GM21619 (cell line): Measurements from ENCODE around the gene MPHOSPH9.
"Not testable (repeated sequence)": the region's sequence is repeated elsewhere in the genome, so short reads cannot be mapped to it uniquely, and the experiment has no call there.

Experiments used
- ATAC-seq: cut with Tn5 transposase; IDR thresholded peaks from one replicate; pipeline ENCODE4 v1.9.1; 2021; ENCODE audit not compliant: unreplicated experiment

MPHOSPH9 gene

DNA sequence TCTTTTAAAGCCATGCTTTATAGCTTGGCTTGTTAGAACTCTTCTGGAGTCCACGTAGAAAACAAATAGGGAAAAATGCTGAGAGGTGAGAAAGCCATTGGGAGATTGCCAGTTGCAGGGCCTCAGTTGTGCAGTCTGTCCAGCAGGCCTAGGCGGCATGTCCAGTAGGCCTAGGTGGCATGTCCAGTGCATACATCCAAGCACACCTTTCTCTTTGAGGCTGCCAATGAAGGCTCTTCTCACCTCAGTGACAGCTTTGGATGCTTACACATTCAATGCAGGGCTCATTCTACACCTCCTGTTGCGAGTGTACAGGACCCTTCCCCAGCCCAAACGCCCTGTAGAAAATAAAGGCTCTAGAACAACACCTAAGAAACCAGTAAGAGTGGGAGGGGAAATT is 25.7 kb upstream of the MPHOSPH9 start:
- ATAC-seq, result no peak

DNA sequence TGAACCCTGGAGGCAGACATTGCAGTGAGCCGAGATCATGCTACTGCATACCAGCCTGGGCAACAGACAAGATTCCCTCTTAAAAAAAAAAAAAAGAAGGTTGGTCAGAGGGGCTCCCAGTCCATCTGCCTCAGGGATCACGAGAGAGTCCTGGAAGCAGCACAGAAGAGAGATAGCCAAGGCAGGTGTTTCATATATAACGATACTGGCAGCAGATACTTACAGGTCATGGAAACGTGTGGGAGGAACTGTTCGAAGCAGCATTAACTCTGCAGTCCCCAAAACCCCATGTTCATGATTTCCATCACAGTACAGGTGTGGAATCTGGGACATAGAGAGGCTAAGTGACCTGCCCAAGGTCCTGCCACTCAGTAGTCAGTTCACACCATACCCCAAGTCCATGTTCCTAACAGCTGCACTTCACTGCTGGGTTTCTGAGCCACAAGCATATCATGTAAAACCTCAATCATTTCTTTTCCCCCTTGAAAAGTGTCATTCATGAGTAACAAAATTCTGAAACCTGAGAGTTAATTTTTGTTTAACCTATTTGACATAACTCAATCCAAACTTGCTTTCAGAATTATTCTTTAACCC is 22.0 kb upstream of the MPHOSPH9 start:
- no peak for ATAC-seq

DNA sequence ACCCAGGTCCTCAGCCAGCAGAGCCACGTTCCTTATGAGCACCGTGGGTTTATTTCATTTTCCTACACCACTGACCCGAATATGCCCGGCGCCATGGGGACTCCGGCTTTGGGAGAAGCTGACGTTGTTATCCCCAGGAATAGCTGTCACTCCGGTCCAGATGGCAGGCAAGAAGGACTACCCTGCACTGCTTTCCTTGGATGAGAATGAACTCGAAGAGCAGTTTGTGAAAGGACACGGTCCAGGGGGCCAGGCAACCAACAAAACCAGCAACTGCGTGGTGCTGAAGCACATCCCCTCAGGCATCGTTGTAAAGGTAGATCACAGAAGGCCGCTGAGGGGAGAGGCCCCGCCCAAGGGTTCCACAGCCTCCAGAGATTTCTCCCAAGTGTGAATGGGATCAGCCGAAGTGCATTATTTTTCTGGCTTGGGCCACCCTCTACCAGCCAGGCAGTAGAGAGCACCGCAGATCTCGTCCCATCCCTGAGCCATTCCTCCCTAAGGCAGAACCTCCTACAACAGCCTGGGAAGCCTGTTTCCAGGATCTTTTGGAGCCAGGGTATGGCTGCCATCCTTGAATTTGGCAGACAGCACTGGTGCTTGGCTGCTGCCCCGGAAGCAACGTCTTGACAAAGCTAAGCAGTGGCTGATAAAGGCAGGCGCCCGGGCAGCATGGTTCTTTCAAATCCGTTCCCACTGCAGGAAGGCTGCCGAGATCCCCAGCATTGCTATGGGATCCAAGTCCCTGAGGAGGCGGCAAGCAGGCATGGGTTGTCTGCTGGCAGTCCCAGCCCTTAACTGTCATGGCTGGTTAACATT is 20.9 kb upstream of the MPHOSPH9 start:
- no peak for ATAC-seq

DNA sequence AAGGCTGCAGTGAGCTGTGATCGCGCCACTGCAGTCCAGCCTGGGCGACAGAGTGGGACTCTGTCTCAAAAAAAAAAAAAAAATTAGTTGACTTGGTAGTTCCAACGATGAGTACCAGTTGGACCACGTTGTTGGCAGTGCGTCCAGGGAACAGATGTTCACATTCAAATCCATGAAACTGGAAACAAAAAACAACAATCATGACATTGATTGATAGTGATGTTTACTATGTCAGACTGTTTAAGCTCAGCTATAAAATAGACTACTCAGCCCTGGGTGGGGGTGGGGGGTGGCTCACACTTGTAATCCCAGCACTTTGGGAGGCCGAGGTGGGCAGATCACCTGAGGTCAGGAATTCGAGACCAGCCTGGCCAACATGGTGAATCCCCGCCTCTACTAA is 19.4 kb upstream of the MPHOSPH9 start:
- ATAC-seq, result not testable (repeated sequence)

DNA sequence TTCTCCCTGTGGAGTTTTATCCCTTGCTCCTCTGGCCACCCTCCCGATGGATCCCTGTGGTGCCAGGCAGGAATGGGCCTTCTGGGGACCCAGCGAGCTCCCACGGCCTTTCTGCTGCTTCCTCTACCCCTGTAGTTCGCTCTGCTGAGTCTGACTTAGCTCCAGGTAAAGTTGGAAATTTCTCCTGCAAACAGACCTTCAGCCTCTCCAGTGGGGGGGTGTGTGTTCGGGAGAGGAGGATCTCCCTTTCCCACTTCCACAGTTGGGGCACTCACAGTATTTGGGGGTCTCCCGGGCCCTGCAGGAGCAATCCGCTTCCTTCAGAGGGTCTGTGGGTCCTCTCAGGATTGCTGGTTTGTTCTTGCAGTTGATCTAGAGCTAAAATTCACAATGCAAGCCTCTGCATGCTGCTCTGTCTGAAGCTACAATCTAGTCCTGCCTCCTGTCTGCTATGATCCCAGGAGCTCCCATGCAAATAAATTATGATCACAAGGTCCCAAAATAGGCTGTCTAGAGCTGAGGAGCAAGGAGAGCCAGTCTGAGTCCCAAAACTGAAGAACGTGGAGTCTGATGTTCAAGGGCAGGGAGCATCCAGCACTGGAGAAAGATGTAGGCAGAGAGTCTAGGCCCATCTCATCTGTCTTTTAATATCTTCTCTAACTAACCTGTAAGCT is 18.6 kb upstream of the MPHOSPH9 start:
- ATAC-seq, result no peak

DNA sequence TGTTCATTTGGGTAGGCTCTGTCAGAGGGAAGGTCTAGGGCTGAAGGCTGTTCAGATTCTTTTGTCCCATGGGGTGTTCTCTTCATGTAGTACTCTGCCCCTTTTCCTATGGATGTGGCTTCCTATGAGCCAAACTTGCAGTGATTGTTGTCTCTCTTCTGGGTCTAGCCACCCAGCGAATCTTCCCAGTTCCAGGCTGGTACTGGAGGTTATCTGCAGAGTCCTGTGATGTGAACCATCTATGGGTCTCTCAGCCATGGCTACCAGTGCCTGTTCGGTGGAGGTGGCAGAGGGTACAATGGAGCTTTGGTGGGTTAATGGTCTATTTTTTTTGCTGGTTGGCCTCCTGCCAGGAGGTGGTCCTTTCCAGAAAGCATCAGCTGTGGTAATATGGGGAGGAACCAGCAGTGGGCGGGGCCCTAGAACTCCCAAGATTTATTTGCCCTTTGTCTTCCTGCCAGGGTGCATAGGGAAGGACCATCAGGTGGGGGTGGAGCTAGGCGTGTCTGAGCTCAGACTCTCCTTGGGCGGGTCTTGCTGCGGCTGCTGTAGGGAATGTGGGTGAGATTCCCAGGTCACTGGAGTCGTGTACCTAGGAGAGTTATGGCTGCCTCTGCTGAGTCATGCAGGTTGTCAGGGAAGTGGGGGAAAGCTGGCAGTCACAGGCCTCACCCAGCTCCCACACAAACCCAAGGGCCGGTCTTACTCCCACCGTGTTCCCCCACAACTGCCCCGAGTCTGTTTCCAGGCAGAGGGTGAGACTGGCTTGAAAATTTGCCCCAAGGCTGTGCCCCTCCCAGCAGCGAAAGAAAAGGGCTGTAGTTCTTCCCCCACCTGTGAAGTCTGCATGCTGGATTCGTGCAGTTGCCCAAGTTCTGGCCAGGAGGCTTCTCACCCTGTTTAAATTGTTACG is 17.8 kb upstream of the MPHOSPH9 start:
- ATAC-seq, result no peak

DNA sequence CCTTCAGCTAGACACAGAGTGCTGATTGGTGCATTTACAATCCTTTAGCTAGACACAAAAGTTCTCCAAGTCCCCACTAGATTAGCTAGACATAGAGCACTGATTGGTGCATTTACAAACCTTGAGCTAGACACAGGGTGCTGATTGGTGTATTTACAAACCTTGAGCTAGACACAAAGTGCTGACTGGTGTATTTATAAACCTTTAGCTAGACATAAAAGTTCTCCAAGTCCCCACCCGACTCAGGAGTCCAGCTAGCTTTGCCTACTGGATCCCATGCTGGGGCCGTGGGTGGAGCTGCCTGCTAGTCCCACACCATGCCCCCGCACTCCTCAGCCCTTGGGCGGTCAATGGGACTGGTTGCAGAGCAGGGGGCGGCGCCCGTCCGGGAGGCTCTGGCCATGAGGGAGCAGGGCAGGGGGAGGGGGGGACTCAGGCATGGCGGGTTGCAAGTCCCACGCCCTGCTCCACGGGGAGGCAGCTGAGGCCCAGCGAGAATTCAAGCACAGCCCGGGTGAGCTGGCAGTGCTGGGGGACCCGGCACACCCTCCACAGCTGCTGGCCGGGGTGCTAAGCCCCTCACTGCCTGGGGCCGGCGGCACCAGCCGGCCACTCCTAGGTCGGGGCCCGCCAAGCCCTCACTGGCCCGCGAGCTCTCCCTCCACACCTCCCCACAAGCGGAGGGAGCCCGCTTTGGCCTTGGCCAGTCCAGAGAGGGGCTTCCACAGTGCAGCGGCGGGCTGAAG is 16.2 kb upstream of the MPHOSPH9 start:
- ATAC-seq, result not testable (repeated sequence)

DNA sequence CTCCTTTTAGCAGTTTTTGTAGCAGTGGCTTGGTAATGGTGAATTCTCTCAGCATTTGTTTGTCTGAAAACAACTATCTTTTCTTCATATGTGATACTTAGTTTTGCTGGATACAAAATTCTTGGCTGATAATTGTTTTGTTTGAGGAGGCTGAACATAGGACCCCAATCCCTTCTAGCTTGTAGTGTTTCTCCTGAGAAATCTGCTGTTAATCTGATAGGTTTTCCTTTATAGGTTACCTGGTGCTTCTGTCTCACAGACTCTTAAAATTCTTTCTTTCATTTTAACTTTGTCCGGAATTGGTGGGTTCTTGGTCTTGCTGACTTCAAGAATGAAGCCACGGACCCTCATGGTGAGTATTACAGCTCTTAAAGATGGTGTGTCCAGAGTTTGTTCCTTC is 15.2 kb upstream of the MPHOSPH9 start:
- ATAC-seq, result not testable (repeated sequence)

DNA sequence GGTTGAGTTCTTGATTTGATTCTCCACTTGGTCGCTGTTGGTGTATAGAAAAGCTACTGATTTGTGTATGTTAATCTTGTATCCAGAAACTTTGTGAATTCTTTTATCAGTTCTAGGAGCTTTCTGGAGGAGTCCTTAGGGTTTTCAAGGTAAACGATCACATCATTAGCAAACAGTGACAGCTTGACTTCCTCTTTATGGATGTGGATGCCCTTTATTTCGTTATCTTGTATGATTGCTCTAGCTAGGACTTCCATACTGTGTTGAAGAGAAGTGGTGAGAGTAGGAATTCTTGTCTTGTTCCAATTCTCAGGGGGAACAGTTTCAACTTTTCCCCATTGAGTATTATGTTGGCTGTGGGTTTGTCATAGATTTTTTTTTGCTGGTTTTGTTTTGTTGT is 12.7 kb upstream of the MPHOSPH9 start:
- no peak for ATAC-seq

DNA sequence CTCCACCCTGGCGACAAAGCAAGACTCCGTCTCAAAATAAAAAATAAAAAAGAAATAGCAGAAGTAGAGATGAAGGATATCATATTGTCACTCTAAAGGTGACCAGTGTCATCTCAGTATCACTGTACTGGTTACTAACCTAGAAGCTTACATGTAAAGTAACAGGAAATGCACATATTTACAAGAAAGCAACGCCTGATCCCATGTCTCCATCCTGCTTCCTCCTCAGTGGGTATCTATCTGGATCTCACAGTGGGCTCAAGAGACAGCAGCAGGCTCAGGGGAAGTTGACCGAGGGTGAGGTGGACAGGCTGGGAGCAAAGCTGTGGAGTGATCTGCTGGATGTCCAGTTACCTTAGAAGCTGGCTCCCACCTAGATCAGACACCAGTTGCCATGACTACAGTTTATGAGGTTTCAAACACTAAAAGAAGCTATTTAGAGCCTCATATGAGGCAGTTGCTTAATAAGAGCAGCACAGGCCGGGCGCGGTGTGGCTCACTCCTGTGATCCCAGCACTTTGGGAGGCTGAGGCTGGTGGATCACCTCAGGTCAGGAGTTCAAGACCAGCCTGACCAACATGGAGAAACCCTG is 10.8 kb upstream of the MPHOSPH9 start:
- no peak for ATAC-seq

DNA sequence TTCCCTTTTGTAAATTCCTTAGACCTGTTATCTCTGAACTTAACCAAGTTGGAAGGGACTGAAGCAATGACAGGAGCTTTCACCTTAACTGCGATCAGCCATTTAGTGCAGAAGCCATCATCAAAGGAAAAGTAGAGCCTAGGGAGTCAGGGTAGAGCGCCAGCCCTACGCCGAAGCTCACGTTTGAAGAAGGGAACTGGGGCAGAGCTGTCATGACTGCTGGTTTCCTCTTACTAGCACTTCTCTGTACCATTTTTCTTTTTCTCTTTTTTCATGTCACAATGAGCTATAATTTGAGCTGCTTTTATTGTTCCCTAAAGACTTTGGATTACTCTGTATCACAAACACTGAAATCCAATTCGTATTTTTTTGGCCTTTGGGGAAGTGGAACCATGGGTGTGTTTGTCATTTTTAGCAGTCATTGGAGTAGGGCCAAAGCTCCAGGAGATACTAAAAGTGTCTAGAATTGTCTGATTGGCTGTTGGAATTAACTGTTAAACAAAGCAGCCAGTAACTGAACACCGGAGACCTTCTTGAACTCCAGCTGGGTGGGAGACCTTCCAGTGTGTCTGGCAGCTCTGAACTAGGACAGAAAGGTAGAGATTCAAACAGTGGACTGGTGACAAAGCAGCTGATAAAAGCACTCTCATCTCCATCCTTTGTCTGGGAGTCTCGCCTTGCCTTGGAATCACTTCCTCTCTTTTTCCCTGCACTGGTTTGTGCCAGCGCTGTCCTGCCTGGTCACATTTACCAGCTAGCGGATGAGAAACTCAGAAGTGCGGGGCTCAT is 9.4 kb upstream of the MPHOSPH9 start:
- ATAC-seq, result no peak

DNA sequence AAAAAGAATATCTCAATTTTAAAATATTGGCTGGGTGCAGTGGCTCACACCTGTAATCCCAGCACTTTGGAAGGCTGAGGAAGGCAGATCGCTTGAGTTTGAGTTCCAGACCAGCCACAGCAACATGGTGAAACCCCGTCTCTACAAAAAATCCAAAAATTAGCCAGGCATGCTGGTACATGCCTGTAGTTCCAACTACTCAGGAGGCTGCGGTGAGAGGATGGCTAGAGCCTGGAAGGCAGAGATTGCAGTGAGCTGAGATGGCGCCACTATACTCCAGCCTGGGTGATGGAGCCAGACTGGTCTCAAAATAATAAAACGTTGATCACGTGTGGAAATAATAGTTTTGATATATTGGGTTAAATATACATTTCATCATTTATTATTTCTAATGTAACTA is 6.0 kb upstream of the MPHOSPH9 start:
- no peak for ATAC-seq

DNA sequence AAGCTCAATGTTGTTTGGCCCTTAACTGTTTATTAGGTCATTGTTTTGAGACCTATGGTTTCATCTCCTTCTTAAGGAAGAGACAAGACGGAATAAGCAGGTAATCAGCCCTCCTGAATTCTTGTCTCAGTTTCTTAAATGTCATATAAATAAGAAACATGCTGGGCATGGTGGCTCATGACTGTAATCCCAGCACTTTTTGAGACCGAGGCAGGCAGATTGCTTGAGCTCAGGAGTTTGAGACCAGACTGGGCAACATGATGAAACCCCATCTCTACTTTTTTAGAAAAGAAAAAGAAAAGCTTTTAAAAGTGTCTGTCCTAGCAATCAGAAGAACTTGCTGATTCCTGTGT is 5.4 kb upstream of the MPHOSPH9 start:
- no peak for ATAC-seq

DNA sequence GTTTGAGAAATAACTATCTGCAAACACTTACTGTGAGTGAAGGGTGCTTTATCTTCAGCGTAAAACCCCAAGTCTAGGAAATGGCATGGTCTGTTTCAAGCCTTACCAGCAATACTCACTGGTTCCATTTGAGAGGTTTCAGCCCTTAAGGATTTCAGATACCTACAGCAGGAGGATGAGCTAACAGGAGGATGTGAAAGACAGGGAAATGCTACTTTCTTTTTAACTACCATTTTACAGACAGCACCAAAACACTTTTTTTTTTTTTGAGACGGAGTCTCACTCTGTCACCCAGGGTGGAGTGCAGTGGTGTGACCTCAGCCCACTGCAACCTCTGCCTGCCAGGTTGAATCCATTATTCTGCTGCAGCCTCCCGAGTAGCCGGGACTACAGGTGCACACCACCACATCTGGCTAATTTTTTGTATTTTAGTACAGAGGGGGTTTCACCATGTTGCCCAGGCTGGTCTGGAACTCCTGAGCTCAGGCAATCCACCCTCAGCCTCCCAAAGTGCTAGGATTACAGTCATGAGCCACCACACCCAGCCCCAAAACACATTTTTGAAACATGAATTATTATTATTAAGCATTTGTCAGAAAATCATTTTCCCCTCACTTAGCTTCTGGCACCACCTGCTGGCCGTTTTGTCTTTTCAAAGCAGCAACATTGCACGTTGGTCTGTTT is 4.8 kb upstream of the MPHOSPH9 start:
- ATAC-seq, result no peak

DNA sequence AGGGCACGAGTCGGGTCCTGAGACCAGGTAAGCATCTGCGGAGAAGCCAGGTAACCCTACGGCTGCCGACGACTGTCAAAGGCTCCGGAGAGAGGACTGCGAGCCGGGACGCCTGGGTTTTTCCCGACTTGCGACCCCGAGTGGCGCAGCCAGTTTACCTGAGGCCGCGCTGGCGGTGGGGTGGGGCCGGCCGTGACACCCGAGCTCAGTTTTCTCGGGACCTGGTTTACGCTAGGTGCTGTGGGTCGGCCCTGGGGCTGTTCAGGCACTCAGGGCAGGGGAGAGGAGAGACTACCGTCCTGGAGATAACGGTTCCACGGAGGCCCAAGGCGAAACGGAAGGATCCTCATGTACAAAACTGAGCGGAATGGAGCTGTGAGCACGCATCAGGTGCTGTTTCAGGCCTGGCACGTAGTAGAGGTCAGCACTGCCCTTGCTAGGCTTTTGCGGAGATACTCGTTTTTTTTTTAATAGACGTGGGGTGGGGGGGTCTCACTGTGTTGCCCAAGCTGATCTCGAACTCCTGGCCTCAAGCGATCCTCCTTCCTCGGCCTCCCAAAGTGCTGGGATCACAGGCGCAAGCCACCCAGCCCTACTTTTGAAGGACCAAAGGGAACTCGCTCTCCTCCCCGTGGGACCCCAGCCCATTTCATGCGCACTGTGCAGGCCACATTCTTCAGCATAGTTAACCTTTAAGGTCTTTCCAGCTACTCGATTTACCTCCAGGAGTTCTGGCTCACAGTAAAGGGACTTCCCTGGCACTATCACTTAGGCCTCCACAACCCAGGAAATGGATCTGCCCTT is 766 bp upstream of the MPHOSPH9 start:
- ATAC-seq, result peak; percentile 14

DNA sequence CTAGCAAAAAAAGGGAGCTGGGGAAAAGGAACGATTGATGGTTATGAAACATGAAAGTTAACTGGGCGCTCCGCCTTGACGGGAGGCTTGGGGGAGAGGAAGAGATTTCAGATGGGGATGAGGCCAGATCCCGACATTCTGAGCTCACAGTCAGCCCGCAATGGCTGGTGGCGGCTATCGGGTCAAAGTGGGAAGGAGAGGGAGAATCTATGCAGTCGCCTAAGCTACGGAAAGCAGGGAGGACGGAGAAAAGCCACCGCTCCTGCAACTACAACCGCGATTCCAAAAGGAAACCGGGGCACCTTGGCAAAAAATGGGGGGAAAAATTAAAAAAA is 502 bp downstream of the MPHOSPH9 start:
- no peak for ATAC-seq

DNA sequence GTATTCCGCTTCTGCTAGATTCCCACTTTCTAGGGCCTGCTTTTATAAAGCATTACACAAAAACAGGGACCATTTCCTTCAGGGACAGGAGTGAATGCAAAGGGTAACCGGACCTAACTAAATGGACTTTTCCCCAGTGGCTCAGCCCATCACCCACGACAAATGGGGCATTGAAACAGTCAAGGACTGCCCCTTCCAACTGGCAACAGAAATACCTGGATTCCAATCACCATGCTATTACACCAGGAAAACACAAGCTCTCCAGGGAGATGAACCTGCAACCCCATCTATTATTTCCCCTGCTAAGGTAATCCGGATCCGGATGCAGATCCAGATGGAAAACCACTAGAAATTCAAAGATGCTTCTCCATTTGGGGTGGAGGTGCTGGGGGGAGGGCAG is 1.0 kb downstream of the MPHOSPH9 start:
- ATAC-seq, result no peak

DNA sequence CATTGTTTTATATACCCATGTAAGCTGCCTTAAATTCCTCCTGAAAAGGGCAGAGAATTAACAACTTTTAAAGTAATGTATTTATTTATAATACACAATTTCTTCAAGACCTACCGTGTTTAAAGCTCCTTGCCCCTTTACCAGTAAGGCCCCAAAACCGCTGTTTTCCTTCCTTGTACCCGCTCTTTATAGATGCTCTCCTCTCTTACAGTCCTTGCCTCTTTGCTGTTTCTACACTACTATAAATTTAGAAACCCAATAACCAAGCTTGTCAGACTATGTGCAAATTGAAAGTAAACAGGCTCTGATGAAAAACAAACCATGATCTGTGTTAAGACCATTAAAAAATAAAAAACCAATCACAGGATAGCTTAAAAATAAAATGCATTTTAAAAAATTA is 3.9 kb downstream of the MPHOSPH9 start:
- no peak for ATAC-seq
